ENCODE data around the gene DNAJC7.

DNAJC7 gene

DNA sequence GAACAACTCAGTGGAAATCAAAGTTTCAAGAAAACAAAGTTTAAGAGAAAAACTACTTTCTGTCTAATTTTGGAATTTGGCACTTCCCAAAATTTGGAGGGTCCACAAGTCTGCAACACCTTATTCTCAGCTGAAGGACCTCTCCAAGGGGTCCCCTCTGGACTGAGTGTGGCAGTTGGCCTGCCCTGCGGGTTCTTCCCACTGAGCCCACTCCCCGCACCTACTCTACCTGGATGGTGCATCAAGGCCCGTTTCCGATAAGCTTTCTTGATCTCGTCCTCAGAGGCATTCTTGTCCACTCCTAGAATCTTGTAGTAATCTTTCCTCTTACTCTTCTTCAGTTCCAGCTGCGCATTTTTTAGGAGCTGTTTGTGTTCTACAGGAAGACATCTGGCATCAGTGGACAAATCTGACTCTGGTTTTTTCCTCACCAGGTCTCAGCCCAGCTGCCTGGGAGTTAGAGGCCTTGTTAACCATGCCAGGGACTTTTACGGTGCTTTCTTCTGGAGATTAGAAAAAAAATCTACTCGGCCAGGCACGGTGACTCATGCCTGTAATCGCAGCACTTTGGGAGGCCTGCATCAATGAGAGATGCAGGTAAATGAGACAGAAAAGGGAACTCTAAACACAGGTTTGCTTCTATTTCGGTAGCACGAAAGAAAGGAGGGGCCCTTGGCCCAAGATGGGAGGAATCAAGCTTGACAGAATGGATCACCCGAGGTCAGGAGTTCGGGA lies 35.0 kb downstream of the DNAJC7 start:
- no peak overlapping the region for H3K4me3 ChIP-seq (replicated peaks in 1 of 2; ENCODE audit: low read depth in 2 of 2, low read length in 2 of 2)
- TF ChIP-seq CTCF (IDR thresholded peaks at IDR 0.05; ENCODE audit: low read depth, low read length) = no peak
- DNase-seq (ENCODE audit: low read depth in 2 of 2) = peak in 1 of 2 donors; percentile 35

DNA sequence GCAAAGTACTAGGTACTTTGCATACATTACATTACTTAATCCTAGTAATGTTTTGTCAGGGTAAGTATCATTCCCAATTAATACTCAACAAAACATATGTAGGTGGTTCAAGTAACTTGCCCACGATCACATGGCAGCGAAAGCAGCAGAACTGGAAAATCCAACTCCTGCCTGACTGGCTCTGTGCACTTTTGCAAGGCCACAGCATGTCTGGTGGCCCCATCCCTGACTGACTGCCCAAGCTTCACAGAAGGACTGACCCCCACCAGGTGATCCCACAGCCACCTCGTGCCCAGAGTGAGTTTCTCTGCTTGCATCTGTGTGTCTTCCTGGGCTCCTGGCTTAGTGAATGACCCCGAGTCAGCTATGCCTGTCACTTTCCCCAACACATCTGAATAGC lies 39.2 kb downstream of the DNAJC7 start:
- no peak for DNase-seq (ENCODE audit: low read depth in 2 of 2)
- no peak for TF ChIP-seq CTCF (IDR thresholded peaks at IDR 0.05; ENCODE audit: low read depth, low read length)
- H3K4me3 ChIP-seq (replicated peaks in 1 of 2; ENCODE audit: low read depth in 2 of 2, low read length in 2 of 2) = no peak overlapping the region

DNA sequence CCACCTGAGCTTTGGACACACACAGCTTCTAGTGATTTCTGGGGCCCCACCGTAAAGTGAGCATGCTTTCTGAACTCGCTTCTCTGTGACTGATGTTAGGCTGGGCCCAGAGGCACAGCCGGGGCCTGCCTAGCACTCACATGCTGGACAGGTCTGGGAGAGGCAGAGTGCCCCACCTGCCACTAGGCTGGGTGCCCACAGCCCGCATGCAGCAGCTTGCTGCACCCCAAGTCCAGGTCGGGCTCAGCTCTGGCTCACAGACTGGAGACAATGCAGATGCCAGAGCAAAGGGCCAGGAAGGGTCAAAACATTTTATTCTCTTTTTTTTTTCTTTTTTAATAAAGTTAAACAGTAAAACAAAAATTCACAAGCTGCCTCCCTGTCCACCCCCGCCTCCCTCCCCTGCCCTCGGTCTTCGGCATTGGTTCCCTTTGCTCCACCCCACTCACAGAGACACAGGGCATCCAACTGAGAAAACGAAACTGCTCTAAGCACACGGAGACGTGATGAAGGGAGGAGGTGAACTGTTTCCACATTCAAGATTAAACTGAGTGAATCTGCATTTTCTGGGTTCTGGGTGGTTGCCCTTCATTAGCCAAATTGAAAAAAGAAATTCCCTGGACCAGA lies 41.0 kb downstream of the DNAJC7 start:
- no peak for TF ChIP-seq CTCF (IDR thresholded peaks at IDR 0.05; ENCODE audit: low read depth, low read length)
- H3K4me3 ChIP-seq (replicated peaks in 1 of 2; ENCODE audit: low read depth in 2 of 2, low read length in 2 of 2) = no peak overlapping the region
- DNase-seq (ENCODE audit: low read depth in 2 of 2) = no peak

DNA sequence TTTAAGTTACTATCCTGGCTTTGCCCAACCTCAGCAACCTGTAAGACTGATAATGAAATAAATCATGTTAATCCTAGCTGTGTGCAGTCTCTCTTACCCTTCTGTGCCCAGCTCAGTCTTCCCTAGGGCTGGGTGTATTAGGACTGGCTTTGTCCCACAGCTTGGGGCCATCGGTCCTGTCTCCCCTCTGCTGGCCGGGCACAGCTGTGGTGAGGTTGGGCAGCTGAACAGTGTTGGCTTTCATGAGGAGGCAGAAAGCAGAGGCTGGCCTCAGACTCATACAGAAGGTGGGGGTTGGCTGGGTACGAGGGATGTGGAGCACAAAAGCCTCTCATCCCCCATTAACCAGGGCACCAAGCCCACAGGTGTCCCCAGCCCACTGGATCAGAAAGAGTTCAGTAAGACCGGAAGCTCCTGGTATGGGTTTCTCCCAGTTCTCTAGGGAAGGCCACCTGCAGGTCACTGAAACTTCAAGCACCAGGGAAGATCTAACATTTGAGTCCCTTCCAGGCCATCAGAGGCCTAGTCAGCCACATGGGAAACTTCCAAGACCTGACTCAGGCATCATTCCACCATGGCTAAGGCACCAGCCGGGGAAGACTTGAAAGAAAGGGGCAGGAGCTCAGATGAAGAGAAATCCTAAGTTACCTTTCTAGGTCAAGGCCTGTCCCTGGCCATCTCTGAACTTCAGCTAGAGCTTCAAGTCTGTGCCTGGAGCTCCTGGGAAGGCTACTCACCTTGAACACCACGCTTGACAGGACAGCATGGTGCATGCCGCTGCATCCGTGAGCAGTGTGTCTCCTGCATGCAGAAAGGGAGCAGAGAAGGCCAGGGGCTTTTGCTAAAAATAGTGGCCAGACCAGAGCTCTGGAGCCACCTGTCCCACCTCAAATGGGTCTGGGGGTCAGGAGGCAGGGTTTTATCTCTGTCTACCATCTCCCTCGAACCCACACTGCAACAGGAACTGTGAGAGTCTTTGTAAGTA lies 41.8 kb downstream of the DNAJC7 start:
- peak in 1 of 2 donors; percentile 20 for DNase-seq (ENCODE audit: low read depth in 2 of 2)
- no peak for TF ChIP-seq CTCF (IDR thresholded peaks at IDR 0.05; ENCODE audit: low read depth, low read length)
- no peak overlapping the region for H3K4me3 ChIP-seq (replicated peaks in 1 of 2; ENCODE audit: low read depth in 2 of 2, low read length in 2 of 2)

GRCh38 chr17:41974658-41975057 lies 42.6 kb downstream of the DNAJC7 start:
- no peak for DNase-seq (ENCODE audit: low read depth in 2 of 2)
- no peak for TF ChIP-seq CTCF (IDR thresholded peaks at IDR 0.05; ENCODE audit: low read depth, low read length)

DNA sequence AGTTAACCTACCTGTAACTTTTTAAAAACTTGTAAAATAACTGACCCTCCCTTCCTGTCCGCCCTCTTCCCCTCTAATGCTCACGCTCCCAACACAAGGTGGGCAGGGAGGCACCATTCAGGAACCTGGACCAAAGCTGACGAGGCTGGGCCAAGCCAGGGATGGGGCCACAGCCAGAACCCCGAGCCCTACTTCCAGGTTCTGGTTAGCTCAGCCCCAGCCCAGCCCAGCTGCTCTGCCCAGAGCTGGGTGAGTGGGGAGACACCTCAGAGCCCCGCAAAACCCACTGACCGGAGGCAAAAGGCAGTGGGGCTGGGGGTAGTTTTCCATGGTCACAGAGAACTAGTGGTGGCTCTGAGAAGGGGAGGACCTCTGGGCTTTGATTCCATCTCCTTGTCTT lies 43.2 kb downstream of the DNAJC7 start:
- no peak overlapping the region for H3K4me3 ChIP-seq (replicated peaks in 1 of 2; ENCODE audit: low read depth in 2 of 2, low read length in 2 of 2)
- no peak for DNase-seq (ENCODE audit: low read depth in 2 of 2)
- TF ChIP-seq CTCF (IDR thresholded peaks at IDR 0.05; ENCODE audit: low read depth, low read length) = no peak

More at GRCh38 chr17:41974658-41975057, 42.6 kb downstream of the DNAJC7 start:
- H3K4me3 ChIP-seq (replicated peaks in 1 of 2; ENCODE audit: low read depth in 2 of 2, low read length in 2 of 2) = no peak overlapping the region

All from cardiac fibroblast (primary cell).